Glomerular visceral epithelial cell (primary cell): ENCODE results near the gene PTPRF.

Experiments used
- DNase-seq: peaks from one replicate; pipeline ENCODE4 v3.0.0-alpha.2; 2016; ENCODE audit errors: extremely low spot score

PTPRF gene

GRCh38 chr1:43664369-43664768 lies 133.7 kb downstream of the PTPRF start:
- no peak for DNase-seq

DNA sequence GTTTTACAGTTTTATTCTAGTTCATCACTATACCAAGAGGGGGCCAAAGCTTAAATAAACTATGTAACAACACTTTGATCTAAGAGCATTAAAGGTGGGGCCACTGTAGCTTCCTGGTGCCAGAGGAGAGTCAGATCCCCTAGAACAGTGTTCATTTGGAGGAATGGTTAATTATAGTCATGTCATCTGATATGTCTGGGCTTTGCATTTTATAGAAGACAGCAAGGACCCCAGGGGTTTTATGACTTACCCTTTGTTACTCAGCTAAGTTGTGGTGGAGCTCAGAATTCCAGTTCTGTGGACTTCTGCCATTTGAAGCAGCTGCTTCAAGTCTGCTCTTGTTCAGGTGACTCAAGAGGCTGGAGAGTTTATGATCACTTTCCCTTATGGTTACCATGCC lies 135.9 kb downstream of the PTPRF start:
- no peak for DNase-seq

DNA sequence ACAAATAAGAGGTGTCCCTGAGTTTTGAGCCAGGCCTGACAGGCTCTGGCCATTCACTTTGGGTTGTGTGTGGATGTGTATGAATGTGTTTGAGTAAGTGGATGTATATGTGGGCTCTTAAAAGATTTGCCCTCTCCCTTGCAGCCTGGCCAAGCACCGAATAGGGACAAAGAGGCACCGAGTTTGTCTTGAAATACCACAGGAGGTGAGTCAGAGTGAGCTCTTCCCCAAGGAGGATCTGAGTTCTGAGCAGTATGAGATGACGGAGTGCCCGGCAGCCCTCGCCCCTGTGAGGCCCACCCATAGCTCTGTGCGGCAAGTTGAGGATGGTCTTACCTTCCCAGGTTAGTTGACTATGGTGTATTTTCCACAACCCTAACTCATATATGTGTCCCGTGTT lies 138.3 kb downstream of the PTPRF start:
- peak; percentile 43 for DNase-seq

GRCh38 chr1:43669878-43670277 lies 139.2 kb downstream of the PTPRF start:
- DNase-seq, result no peak

DNA sequence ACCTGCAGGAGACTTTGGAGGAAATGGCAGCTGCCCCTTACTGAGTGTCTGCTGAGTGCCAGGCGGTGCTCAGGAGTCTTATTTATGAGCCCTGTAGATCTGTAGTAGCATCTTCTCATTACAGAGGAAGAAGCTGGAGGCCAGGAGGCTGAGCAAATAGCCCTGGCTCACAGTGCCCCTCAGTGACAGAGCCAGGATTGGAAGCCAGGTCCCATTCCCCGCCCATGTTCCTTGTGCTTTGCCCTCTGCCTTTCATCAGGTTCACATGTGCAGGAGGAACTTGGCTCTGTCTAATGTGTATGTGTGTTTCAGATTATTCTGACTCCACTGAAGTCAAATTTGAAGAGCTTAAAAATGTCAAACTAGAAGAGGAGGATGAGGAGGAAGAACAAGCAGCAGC lies 140.5 kb downstream of the PTPRF start:
- DNase-seq, result no peak

DNA sequence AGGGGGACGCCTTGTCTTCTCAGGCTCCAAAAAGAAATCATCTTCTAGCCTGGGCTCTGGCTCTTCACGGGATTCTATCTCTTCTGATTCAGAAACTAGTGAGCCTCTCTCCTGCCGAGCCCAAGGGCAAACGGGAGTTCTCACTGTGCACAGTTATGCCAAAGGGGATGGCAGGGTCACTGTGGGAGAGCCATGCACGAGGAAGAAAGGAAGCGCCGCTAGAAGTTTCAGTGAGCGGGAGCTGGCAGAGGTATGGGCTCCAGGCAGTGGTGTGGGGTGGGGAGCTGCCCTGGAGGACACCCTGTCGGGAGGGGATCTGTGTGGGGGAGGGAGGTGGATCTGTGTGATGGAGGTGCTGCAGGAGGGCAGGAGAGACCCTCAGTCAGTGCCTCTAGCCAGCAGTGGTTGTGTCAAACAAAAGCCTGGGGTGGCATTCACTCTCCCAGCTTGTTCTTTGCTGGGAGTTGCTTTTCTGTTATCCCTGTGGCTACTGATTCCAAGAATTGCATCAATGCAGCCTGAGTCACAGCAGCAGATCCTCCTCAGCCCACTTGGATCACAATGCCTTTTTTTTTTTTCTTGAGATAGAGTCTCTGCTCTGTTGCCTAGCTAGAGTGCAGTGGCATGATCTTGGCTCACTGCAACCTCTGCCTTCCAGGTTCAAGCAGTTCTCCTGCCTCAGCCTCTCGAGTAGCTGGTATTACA lies 141.1 kb downstream of the PTPRF start:
- DNase-seq, result peak; percentile 47

DNA sequence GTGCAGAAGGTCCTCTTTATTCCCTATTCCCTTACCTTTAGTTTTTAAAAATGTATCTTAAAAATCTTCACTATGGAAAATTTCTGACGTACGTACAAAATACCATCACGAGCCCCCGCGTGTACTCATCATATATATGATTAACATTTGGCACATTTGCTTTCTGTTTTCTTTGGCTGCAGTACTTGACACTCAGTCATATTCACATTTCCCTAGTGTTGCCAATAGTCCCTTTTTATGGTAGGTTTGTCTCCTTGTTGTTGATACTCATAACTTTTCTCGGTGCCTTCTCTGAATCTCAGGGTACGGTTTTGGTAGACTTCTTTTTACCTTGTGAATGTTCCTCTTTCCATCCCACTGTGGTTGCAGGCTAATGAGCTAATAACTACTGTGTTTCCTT lies 142.6 kb downstream of the PTPRF start:
- DNase-seq, result no peak
